ENCODE results near the gene COL7A1. TPM values are rescaled to one million over a fixed set of nuclear protein-coding genes. Genes with fewer than 3 reads are reported as not detected.
A peak's percentile ranks its signal among the peaks of the same experiment; 100 is the strongest.

The COL7A1 gene
- total and polyA plus RNA-seq, 10 donors, result 8.6 to 144 (median 25.6) TPM

DNA sequence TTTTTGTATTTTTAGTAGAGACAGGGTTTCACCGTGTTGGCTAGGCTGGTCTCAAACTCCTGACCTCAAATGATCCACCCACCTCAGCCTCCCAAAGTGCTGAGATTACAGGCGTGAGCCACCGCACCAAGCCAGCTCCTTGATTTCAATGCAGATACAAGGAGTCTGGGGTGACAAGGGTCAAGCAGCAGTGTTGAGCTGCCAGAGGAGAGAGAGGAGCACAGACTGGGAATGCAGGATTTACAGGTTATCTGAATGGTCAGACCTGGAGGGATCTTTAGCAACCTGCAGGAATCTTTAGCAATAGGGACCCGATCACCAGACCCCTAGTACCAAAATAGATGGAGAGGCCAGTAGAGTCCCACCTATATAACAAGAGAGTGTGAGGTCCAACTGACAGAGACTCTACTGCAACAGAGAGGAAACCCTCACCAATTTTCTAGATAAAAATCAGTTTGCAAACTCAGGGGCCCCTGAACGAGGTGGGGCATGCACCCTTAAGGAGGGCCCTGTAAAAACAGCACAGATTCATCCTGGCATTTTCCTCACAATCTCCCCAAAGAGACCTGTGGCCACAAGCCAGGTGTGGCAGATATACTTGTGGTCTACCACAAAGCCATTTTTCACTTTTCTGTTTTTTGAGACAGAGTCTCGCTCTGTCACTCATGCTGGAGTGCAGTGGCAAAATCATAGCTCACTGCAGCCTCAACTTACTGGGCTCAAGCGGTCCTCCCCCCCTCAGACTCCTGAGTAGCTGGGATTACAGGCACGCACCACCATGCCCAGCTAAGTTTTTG, 80.5 kb downstream of the COL7A1 start:
- H3K36me3 ChIP-seq, result peaks cover 0 to 22% (median 0%) of the 10 kb centered on the region in 6 donors
- peak; percentile 24 for DNase-seq

More for the DNA sequence above, 80.5 kb downstream of the COL7A1 start:
- intact Hi-C loops (cut with DNase I; ENCODE audit: low total_unique reads), result no loop called here
- Histone ChIP-seq H3K4me3 (no peak overlapping the region), H3K4me1 (peaks cover 0 to 24% (median 4%) of the 10 kb centered on the region in 6 donors), H3K9me3 (no peaks in the 10 kb centered on the region), H3K27me3 (replicated peaks in 1 of 7) (no peaks in the 10 kb centered on the region), H3K27ac (no peak overlapping the region)
- 66 to 75% (median 68%) methylated on average over 8 of the region's 8 CpGs for WGBS, 5 donors
- TF ChIP-seq POLR2A (IDR thresholded peaks at IDR 0.05) (no peak), POLR2AphosphoS5 (IDR thresholded peaks at IDR 0.05) (no peak)
- TF ChIP-seq, protein P1, sequence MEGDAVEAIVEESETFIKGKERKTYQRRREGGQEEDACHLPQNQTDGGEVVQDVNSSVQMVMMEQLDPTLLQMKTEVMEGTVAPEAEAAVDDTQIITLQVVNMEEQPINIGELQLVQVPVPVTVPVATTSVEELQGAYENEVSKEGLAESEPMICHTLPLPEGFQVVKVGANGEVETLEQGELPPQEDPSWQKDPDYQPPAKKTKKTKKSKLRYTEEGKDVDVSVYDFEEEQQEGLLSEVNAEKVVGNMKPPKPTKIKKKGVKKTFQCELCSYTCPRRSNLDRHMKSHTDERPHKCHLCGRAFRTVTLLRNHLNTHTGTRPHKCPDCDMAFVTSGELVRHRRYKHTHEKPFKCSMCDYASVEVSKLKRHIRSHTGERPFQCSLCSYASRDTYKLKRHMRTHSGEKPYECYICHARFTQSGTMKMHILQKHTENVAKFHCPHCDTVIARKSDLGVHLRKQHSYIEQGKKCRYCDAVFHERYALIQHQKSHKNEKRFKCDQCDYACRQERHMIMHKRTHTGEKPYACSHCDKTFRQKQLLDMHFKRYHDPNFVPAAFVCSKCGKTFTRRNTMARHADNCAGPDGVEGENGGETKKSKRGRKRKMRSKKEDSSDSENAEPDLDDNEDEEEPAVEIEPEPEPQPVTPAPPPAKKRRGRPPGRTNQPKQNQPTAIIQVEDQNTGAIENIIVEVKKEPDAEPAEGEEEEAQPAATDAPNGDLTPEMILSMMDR (IDR thresholded peaks at IDR 0.05 in 8 of 11, conservative IDR thresholded peaks at IDR 0.05 in 3 of 11), result no peak

Small RNAs within 50 kb of the gene (microRNA-seq; reads per million reads assigned to microRNA genes)
- gene MIR4793, result 0 reads per million in 3 donors
- 0 reads per million in 3 donors for gene MIR6823
- gene MIR711, result 0 reads per million in 3 donors

Small RNAs within 50 kb of the gene (small RNA-seq; reads per million reads assigned to genes)
- gene MIR6823, result 0 reads per million in 4 donors

Other genes starting within 250 kb of the COL7A1 start
- under 1 TPM in 2 of 7 donors, not detected in 5; 0.33 to 0.42 TPM for gene FBXW12, start 223.1 kb downstream of the COL7A1 start, total RNA-seq
- not detected for gene FBXW12, start 223.1 kb downstream of the COL7A1 start, polyA plus RNA-seq
- 10 to 100 TPM; 31.8 to 95.9 (median 58.2) TPM for gene PLXNB1, start 165.2 kb downstream of the COL7A1 start, total RNA-seq
- 10 to 100 TPM; 12.3 to 58.3 (median 35.8) TPM for gene PLXNB1, start 165.2 kb downstream of the COL7A1 start, polyA plus RNA-seq
- gene CCDC51, start 155.2 kb downstream of the COL7A1 start, total RNA-seq, result 10 to 100 TPM in 6 of 7 donors, 1 to 10 TPM in 1; 8.4 to 22.2 (median 18.7) TPM
- gene CCDC51, start 155.2 kb downstream of the COL7A1 start, polyA plus RNA-seq, result 10 to 100 TPM; 10.2 to 15.8 (median 12.4) TPM
- 100 to 1,000 TPM; 145 to 258 (median 170) TPM for gene TMA7, start 155.1 kb downstream of the COL7A1 start, total RNA-seq
- gene TMA7, start 155.1 kb downstream of the COL7A1 start, polyA plus RNA-seq, result 100 to 1,000 TPM; 606 to 753 (median 701) TPM
- 10 to 100 TPM in 1 of 7 donors, 1 to 10 TPM in 6; 6.4 to 10.0 (median 7.0) TPM for gene ATRIP, start 148.6 kb downstream of the COL7A1 start, total RNA-seq
- gene ATRIP, start 148.6 kb downstream of the COL7A1 start, polyA plus RNA-seq, result 1 to 10 TPM; 5.2 to 5.7 (median 5.2) TPM
- 100 to 1,000 TPM; 154 to 227 (median 182) TPM for gene SHISA5, start 91.2 kb downstream of the COL7A1 start, total RNA-seq
- gene SHISA5, start 91.2 kb downstream of the COL7A1 start, polyA plus RNA-seq, result 100 to 1,000 TPM in 1 of 3 donors, 10 to 100 TPM in 2; 80.2 to 132 (median 85.6) TPM
- gene PFKFB4, start 38.5 kb downstream of the COL7A1 start, total RNA-seq, result 10 to 100 TPM; 11.0 to 43.1 (median 22.8) TPM
- gene PFKFB4, start 38.5 kb downstream of the COL7A1 start, polyA plus RNA-seq, result 1 to 10 TPM; 2.0 to 4.8 (median 3.8) TPM
- under 1 TPM in 5 of 7 donors, not detected in 2; 0.20 to 0.60 (median 0.51) TPM for gene UCN2, start 31.5 kb downstream of the COL7A1 start, total RNA-seq
- under 1 TPM; 0.21 to 0.61 (median 0.45) TPM for gene UCN2, start 31.5 kb downstream of the COL7A1 start, polyA plus RNA-seq
- gene UQCRC1, start 14.3 kb upstream of the COL7A1 start, total RNA-seq, result 100 to 1,000 TPM; 126 to 222 (median 130) TPM
- 100 to 1,000 TPM in 1 of 3 donors, 10 to 100 TPM in 2; 88.6 to 128 (median 92.6) TPM for gene UQCRC1, start 14.3 kb upstream of the COL7A1 start, polyA plus RNA-seq
- not detected for gene TMEM89, start 26.4 kb upstream of the COL7A1 start, total RNA-seq
- under 1 TPM in 2 of 3 donors, not detected in 1; 0.42 to 0.46 TPM for gene TMEM89, start 26.4 kb upstream of the COL7A1 start, polyA plus RNA-seq
- 10 to 100 TPM; 18.0 to 59.7 (median 23.1) TPM for gene SLC26A6, start 40.1 kb upstream of the COL7A1 start, total RNA-seq
- 10 to 100 TPM in 2 of 3 donors, 1 to 10 TPM in 1; 8.5 to 21.6 (median 17.1) TPM for gene SLC26A6, start 40.1 kb upstream of the COL7A1 start, polyA plus RNA-seq
- gene CELSR3, start 67.6 kb upstream of the COL7A1 start, total RNA-seq, result 1 to 10 TPM in 6 of 7 donors, under 1 TPM in 1; 0.56 to 2.7 (median 1.8) TPM
- gene CELSR3, start 67.6 kb upstream of the COL7A1 start, polyA plus RNA-seq, result 1 to 10 TPM in 2 of 3 donors, under 1 TPM in 1; 0.89 to 2.5 (median 2.0) TPM
- gene NCKIPSD, start 90.6 kb upstream of the COL7A1 start, total RNA-seq, result 10 to 100 TPM; 13.5 to 33.9 (median 19.9) TPM
- 10 to 100 TPM in 1 of 3 donors, 1 to 10 TPM in 2; 5.9 to 10.3 (median 6.3) TPM for gene NCKIPSD, start 90.6 kb upstream of the COL7A1 start, polyA plus RNA-seq
- gene IP6K2, start 121.9 kb upstream of the COL7A1 start, total RNA-seq, result 100 to 1,000 TPM in 1 of 7 donors, 10 to 100 TPM in 6; 62.1 to 105 (median 74.8) TPM
- 10 to 100 TPM; 64.8 to 81.5 (median 79.1) TPM for gene IP6K2, start 121.9 kb upstream of the COL7A1 start, polyA plus RNA-seq